NCI-H446 treated with DMSO at 0.1 percent for 48 hours (cell line): ENCODE data around the gene ITGB8.

Source experiments
- DNase-seq: peaks from one replicate; lab custom pipeline; 2025; lab: John Stamatoyannopoulos, UW

Gene ITGB8

GRCh38 chr7:20430664-20431063 is 100.0 kb downstream of the ITGB8 start:
- no peak for DNase-seq

- DNase-seq = no peak
Measured at GRCh38 chr7:20431146-20431545, 100.4 kb downstream of the ITGB8 start.

DNA sequence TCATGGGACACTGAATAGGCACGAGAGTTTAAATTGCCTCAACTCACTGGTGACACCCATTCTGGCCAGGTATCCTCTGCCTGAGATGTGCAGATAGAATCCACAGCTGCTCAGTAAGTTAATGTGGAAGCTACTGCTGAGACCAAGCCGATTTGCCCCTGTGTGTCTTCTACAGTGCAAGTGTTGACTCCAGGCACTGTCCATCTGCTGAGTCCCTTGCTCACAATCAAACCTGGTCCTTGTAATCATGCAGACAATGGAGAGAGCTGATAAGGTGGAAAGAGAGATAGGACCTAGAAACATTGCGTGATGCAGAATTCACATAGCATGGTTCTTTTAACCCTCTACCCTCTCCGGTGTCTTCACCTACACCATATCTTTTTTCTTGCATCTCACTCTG is 101.4 kb downstream of the ITGB8 start:
- DNase-seq = no peak

DNA sequence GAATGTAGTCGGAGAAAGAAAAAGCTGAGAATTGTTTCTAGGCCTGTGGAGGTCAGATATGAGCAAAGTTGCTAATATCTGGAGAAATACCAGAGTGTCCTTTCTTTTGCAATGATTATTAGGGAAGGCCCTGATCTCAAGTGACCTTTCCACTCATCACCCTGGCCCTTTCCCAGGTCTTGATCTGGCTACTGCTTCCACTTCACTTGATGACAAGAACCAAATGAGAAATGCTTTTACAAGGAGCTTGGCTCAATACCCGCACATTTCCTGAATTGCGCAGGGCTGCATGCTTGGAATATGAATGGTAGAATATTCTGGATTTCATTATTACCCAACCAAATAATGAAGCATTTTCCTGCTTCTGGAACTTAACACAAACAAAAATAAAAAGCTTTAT is 104.6 kb downstream of the ITGB8 start:
- DNase-seq = no peak

- DNase-seq = no peak
Measured at GRCh38 chr7:20438248-20438647, 107.5 kb downstream of the ITGB8 start.

- no peak for DNase-seq
Measured at GRCh38 chr7:20438694-20439376, 108.1 kb downstream of the ITGB8 start.

GRCh38 chr7:20439416-20440185 is 108.9 kb downstream of the ITGB8 start:
- DNase-seq = no peak

GRCh38 chr7:20440472-20441105 is 109.9 kb downstream of the ITGB8 start:
- DNase-seq = no peak

DNA sequence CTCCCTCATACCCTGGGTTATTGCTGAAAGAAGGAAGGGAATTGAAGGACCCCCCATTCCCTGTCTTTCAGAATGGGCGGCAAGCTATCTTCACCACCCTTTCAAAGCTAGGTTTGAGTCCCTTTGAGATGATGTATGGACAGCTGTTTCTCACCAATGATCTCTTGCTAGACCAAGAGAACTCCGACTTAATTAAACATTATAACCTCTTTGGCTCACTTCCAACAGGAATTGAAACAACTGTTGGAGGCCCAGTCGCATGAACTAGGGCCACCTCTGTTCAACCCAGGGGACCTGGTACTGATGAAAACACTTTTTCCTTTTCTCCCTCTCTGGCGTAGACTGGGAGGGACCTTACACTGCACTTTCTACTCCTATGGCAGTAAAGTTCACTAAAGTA is 110.6 kb downstream of the ITGB8 start:
- no peak for DNase-seq

DNA sequence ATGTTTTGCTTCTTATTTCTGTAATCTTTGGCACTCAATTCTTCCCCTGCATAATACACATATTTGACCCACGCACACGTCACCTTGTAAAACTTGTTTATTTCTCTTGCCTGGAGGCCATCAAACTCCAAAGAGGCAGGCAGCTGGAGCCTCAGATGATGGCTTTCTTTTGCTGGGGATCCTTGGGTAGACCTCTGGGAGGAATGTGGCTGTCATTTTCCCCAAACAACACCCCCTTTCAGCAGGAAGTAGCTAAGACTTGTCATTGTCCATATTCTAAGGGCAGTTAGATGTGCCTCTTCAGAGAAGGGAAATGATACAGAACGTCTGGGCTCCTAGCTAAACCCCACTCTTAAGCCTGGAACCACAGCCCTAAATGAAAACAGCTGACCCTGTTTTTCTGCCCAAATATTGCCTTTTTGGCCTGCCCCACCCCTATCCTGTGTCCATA is 111.3 kb downstream of the ITGB8 start:
- no peak for DNase-seq

DNA sequence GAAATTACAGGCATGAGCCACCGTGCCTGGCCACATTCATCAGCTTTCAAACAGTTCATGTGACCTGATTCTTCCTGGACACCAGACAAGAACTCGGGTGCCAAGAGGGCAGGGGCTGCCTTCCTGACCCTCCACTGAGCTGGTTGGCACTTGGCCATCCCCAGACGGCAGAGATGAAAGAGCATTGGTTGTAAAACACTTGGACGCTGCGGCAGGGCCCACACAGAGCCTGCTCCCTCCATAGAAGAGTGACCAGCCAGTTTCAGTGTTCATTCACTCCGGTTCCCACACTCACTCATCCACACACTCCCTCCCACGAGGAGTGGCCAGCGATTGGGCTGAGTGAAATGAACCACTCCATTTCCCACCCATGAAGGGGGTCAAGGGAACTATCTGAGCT is 112.3 kb downstream of the ITGB8 start:
- DNase-seq = no peak

DNA sequence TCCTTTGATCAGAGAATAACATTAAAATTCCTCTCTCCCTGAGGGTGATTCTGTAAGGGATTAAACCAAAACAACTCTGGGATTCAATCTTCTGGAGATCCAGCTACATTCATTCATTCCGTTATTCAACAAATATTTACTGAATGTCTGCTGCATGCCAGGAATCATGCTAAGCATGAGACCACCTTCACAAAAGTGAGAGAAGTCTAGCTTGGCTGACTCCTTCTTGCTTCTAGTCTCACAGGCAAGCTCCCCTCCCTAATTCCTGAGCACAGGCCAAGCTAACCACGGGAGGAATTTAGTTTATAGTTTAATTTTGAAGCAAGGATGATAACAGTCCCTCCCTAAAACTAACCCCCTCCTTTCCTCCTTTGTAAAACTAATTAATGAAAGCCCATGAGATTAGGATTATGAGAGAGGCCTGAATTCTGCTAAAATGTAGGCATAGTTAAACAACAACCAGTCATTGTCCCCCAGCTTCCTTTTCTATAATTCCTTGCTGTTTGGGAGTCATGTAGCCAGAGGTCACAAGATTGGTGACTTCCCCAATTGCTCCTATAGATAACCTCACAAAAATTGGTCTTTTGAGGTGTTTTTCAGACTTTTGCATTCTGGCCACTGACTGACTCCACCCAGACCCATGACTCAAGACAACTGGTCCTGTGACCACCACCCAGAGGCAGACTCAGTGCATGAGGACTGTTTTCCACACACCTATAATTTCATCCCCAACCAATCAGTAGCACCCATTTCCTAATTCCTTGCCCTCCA is 113.5 kb downstream of the ITGB8 start:
- no peak for DNase-seq

GRCh38 chr7:20447021-20447650 is 116.4 kb downstream of the ITGB8 start:
- DNase-seq = peak; percentile 48

DNA sequence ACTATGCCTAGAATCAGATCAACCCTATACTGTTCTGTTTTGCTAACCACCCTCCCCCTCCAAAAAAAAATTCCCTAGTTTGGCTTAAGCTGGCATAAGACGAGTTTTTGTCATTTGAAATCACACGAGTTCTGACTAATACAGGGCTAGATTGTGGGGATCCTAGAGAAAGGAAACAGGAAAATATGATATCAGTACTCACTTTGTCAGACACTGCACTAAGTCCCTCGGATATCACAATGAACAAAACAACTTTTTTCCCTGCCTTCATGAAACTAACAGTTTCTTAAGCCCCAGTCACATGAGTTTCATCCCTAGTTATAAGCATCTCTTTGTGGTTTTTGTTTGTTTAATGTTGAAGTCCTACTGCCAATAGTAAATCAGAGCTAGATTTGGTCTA is 118.5 kb downstream of the ITGB8 start:
- no peak for DNase-seq

- no peak for DNase-seq
Measured at GRCh38 chr7:20450536-20450935, 119.8 kb downstream of the ITGB8 start.

DNA sequence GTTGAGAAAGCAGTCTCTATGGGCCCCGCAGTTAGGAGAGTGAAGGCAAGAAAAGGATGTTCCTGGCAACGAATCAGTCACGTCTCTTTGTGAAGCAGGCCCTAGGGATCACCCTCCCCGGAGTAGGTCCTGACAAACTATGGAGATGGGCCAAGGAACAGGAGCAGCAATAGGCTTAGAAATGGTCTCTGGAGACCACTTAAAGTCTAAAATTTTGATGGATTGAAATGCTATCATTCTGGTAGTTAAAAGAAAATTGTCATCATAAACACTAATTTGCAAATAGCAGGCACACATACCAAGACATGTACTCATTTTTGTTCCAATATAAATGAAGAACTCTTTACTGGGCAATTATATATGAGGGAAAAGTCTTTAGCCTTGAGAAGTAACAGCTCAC is 123.5 kb downstream of the ITGB8 start:
- DNase-seq = peak; percentile 71

DNA sequence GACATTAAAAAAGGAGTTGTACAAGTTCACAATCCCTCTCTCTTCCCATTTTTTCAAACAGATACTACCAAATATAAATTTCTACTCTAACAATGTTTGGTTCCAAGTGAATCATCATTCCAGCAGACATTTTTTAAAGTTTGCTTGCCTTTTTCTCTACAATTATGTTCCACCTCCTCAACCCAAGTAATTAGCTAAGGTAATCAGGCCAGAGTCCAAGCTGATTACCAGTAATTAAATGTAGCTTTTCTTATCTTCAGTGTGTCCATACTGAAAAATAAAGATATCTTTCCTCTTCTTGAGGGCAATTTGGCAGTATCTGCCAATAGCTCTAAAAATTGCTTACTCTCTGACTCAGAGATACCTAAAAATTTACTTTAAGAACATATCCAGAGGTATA is 126.0 kb downstream of the ITGB8 start:
- DNase-seq = no peak

DNA sequence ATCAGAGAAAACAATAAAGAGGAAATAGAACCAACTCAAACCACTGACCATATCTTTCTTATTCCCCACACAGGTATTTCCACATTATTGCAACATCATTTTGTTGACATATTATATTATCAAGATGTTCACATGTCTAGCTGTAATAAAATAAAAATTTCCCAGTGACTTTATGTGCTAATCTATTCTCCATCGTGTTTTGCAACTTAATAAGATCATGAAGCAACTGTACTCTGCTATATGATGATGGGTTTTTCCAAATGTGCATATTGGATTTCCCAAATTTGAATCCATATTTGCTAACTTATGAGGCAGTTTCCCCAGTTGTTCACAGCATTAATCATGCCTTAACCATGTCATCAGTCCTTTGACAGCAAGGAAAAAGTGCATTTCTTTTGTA is 127.8 kb downstream of the ITGB8 start:
- DNase-seq = no peak

- DNase-seq = no peak
Measured at GRCh38 chr7:20459419-20459818, 128.7 kb downstream of the ITGB8 start.

GRCh38 chr7:20464891-20465290 is 134.2 kb downstream of the ITGB8 start:
- no peak for DNase-seq
